ENCODE data around the gene CCN6. TPM values are rescaled to one million over a fixed set of nuclear protein-coding genes. Genes with fewer than 3 reads are reported as not detected.

CCN6 gene
- total RNA-seq, 2 donors from 2014 or later = not detected

DNA sequence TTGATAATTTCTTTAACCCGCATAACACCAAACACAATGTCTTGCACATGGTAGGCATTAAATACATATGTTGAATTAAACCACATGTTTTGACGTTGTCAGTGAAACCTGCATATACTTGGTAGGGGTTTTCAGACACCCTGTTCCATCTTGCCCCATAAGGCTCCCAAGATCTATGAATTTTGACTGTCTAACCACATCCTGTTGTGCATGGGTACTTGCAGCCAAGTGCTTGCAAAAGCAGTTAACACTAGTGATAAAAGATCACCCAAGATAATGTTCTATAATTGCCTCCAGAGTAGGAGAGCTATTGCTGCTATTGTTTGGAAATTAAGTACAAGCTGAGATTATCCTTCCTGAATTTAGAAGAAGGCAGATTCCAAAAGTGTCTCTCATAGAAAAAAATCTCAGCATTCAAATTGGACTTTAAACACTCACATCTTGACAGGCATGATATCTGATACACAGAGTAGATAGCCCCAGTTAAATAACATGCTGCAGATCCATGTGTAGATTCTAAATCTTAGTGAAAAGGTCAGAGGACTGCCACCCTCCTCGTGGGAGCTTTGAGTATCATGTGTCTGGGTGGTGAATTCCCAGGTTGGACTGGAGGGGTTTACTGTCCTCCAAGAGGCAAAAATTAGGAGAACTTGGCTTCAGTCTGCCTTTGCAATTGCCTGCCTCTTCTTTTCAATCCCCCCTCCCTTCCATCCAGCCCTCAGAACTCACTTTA, 25.8 kb upstream of the CCN6 start:
- DNase-seq (no peak), ATAC-seq (peak in 1 of 2 donors; percentile 35)

DNA sequence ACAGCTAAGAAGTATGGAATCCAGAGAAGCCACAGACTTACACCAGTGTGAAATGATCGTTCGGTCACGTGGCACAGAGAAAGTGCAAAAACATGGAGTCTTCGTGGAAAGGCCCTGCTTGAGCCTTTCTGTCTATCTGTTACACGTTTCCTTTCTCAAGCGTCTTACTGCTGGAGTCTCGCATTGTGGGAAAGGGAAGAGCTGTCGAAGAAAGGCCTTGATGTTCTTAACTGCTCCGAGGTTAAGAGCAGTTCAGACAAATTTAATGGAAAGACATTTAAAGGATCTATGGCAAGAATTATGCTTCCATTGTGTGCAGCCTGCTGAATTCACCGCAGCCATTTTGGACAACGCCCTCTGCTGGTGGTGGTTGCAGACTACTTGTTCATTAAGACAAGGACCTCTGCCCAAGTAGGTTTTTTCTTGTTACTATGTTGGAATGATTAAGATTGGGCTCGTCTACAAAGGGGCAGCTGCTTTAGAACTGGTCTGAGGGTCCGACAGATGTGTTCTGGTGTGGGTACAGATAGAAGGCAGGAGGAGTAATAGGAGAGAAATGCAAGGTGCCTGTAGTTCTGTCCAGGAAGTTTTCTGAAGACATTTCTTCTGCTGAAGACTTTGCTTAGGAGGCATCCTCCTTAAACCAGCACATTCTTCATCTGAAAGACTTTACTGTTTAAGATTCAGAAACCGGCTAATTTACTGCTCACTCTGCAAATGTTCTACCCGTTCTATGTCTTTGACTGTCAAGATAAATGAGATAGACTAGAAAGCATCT, 24.7 kb upstream of the CCN6 start:
- intact Hi-C loops (cut with DNase I) = no loop called here
- ATAC-seq (peak in 1 of 2 donors; percentile 49), DNase-seq (peak; percentile 69)

More for the DNA sequence above, 25.8 kb upstream of the CCN6 start:
- intact Hi-C loops (cut with DNase I) = no loop called here

DNA sequence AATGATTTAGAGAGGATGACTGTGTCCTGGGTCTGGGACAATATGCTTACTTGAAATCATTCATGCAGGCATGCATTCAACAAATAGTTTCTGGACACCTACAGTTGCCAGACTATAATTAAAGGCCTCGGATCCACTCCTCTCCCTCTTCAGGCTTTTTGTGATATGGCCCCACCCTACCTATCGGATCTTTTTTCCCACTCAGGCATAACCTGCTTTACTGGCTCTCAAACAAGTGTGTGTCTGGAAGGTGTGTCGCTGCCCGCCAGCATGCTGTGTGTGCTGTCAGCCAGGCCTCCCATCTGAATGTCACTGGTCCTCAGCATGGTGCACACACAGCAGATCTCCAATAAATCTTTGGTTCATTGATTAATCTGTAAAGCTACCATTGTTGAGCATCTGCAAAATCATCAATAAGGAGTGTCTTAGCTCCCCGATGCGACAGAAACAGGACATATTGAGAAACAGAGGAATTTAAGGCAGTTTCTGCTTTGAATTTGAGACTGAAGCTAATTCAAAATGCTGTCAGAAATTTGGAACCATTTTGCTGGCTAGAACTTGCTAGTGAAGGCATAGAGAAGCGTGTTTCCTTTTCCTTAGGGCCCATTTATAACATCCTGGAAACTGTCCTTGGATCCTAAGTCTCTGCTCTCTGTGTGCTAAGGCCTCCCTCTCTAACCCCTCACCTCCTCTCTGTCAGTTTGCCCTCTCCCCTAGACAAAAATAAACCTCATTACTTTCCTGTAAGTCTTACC, 23.5 kb upstream of the CCN6 start:
- peak in 1 of 2 donors; percentile 53 for ATAC-seq
- no peak for DNase-seq
- intact Hi-C loops (cut with DNase I) = no loop called here

DNA sequence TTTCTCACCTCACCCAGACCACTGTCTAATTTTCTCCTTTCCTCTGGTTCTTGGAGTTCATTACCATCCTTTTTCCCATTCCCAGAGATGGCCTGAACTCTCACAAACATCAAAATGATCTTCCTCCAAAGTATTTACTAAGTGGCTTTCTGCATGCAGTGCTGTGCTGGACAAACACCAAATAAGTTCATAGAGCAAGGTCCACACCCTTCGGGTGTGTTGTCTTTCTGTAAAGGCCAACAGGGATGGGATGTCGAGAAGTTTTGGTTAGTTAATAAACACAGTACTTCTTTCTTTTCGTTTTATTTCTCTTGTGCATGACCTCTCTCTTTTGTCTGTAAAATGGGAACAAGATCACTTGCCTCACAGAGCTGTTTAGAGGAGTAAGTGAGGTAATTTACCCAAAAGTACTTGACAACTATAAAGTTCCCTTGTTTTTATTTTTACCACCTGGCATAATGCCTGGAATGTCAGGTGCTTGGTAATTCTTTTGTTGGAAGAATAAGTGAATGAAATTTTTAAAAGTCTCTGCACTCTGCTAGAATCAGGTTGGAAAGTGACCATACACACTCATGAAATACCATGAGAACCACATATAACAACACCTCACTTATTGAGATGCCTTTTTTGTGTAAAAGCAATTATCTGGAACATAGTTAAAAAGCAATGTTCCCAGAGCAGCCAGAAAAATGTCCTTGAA, 22.8 kb upstream of the CCN6 start:
- intact Hi-C loops (cut with DNase I) = no loop called here
- ATAC-seq = no peak
- DNase-seq = no peak

DNA sequence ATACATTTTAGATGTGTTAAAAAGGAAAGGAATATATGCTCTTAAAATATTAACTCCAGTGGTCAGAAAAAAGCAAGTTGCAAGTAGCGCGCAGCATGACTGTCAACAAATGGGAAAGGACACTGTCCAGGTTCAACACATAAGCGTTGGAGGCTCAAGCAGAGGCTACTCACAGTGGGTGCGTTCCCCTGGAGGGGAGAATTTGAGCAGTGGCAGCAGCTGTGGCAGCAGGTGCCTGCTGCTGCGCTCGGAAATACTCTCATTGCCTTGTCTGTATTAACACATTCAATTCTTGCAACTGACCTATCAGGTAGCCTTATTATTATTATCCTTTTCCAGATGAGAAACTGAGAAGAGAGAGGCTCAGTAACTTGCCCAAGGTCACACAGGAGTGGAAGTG, 21.9 kb upstream of the CCN6 start:
- DNase-seq = no peak
- intact Hi-C loops (cut with DNase I) = no loop called here
- no peak for ATAC-seq

DNA sequence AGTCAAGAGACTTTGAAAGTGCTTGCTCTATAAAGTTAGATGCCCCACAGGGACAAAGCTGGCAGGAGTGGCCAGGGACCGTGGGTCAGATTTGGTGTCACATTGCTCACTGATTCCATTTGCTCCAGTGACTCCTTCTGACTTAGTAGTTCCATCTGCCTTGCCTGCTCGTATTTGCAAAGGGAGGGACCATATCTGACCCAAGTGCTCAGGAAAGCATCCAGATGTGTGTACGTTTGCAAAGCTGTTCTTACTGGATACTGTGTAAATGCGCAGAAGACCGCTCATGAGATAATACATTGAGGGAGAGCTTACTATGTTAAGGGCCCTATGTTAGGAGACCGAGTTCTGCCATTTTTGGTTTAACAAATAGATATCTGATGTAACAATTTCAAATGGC, 21.2 kb upstream of the CCN6 start:
- no peak for ATAC-seq
- intact Hi-C loops (cut with DNase I) = no loop called here
- DNase-seq = no peak

DNA sequence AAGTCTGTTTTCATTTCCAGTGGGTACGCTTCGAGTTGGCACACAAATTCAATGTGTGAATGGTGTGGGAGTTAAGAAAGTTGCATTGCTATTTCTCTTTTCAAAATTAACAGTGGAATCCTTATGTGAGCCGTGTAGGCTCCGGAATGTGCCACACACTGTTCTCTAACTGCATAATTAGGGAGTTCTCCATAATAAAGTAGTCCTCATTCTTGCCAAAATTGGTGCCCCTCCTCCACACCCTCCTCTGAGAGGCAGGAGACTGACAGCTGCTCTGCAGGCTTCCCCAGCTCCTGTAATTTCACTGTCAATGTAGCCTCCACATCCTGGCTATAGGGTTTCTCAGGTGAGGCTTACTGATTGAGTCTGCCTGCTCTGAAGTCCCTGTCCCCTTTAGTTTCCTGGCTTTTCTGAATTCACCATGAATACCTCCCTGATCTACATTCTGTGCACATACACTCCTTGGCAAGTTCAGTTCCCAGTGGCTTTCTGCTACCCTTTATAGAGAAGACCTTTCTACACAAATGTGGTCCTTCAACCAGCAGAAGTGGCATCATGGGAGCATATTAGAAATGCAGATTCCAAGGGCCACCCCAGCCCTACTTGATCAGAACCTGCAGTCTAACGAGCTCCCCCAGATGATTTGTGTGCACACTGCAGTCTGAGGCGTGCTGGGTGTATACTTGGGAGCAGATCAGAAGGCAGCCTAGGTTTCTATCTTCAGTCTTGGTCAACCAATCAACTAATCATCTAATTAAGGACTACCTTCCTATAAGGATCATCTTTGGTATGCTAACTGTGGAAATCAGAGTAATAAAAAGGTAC, 19.9 kb upstream of the CCN6 start:
- ATAC-seq (no peak), DNase-seq (no peak)
- intact Hi-C loops (cut with DNase I) = no loop called here

DNA sequence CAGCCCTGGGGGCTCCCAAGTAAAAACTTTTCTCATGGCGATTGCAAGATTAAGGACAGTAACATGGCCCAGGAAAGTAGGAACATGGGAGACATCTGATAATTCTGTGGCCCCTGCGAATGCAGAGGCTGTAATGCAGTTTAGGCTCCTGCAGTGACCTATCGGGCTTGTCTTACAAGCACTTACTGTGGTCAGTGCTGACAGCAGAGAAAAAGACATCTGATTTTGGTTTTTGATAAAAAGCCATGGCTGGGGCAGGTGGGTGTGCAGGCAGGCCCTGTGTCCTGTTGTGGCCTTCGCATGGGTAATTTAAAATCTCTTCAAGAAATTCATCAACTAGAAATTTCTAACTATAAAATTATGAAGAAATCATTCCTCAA, 19.3 kb upstream of the CCN6 start:
- ATAC-seq (no peak), DNase-seq (no peak)
- intact Hi-C loops (cut with DNase I) = no loop called here

DNA sequence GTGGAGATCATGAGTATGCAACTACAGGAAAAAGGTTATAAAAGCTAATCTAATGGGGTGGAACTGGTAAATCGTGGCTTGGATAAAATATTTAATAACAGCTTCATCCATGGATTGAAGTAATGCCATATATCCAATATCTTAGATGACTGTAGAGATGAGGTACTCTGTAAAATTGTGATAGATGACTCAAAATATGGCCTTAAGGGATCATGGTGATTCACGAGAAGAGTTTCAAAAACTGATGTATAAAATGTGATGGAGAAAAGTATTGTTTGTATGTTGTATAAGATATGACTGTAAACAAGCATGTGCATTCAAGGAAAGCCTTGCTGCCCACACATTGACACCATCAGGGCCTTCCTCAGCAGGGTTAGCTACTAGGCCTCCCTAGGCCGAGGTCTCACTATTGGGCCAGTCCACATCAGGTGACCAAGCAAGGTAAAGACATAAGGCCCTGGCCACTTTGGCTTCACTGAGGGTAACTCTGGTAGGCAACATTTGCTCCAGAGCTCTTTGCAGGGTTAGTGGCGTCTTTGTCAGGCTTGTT, 17.7 kb upstream of the CCN6 start:
- intact Hi-C loops (cut with DNase I) = no loop called here
- no peak for DNase-seq
- no peak for ATAC-seq

DNA sequence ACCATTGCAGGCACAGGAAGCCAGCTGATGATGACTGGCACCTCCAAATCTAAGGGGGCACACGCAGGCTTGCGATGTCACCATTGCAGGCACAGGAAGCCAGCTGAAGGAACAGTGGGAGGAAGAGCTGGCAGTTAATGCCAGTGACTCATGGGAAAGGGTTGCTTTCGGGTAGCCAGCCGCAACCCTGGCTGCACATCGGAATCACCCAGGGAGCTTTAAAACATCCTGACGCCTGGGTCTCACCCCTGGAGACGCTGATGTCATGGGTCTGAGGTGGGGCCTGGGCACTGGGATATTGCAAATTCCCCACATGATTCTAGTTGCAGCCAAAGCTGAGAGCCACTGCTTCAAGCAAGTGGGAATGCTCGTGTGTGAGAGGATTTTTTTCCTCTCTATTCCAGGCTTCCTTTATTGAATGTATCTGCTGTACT, 16.1 kb upstream of the CCN6 start:
- ATAC-seq (peak; percentile 88 to 94), DNase-seq (peak; percentile 76)
- intact Hi-C loops (cut with DNase I) = no loop called here

DNA sequence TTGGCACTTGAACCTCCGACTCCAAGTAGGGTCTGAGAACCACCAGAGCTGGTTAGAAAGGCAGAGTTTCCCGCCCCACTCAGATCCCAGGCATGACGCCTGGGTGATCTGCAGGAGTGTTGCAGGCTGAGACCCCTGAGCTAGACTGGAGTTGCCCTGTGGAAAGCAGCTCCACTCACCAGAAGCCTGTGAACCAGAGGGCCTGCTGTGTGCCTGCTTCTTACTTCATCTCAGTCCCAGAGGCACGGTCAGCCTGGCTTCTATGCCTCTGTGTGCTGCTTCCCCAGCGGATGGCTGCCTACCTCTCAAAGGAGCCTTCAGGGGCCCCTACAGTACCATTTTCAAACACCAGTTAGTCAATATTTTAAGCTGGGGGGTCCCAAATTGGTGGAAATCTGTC, 15.6 kb upstream of the CCN6 start:
- peak in 1 of 2 donors; percentile 67 for ATAC-seq
- intact Hi-C loops (cut with DNase I) = no loop called here

DNA sequence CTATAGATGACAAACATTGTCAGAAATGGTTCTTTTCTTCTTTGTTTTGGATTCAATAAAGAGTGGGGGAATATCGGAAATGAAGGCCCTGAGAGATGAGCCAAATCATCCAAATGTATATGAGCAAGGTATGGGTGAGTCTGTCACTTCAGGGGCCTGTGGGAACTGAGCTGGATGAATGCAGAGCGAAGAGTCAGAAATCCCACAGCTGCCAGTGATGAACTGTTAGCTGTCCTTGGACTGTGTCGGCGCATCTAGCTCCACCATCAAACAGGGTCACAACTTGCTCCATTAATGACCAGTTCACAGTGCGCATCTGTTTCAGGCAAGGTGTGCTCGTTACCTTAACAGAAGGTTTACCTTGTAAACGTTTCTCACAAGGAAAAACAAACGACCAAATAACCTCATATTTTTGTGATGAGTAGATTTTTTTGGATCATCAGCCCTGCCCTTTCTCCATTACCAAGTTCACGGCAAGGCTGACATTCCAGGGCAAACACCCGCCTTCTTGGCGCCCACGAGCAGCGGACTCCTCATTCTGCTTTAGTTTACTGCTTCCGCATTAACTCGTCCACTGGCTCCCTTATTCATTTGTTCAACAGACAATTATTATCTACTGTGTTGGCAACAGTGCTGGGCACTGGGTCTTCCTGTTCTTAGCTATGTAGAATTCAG, 15.0 kb upstream of the CCN6 start:
- DNase-seq (no peak), ATAC-seq (no peak)
- intact Hi-C loops (cut with DNase I) = no loop called here

More for the DNA sequence above, 15.6 kb upstream of the CCN6 start:
- DNase-seq = no peak

DNA sequence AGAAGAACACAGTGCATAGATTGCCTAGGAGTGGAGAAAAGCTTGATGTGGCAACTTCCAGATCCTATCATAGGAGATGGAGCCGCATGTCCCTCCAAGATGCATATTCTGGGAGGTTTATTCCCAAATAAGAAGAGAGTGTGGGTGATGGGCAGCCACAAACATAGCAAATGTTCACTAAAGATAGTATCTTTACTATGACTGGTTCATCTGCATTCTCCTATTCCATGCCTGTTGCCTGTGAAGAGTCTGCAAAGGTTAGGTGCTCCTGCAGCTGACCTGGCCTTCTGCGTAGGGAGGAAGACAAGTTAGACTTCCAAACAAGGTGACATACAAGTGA, 14.5 kb upstream of the CCN6 start:
- intact Hi-C loops (cut with DNase I) = no loop called here
- ATAC-seq (no peak), DNase-seq (no peak)

DNA sequence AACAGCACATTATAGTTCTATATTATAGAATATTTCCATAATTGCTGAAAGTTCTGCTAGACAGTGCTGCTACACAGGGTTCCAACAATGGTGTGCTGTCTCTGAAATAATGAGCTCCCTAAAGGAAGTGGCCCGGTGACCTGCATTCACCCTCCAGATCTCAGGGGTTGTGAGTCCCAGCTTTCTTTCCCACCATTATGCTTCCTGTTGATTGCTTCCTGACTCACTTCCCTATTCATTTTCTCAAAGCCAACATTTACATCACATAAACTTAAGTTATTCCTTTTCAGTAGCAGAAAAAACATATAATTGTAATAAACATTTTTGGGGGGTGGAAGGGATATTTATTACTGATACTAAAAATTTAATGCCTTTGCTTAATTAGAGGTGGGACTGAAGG, 12.9 kb upstream of the CCN6 start:
- no peak for ATAC-seq
- no peak for DNase-seq
- intact Hi-C loops (cut with DNase I) = loop anchor here in 1 of 2 donors (5.0 kb wide), 1 partner anchor 44 kb away; no protein-coding TSS in a partner anchor

DNA sequence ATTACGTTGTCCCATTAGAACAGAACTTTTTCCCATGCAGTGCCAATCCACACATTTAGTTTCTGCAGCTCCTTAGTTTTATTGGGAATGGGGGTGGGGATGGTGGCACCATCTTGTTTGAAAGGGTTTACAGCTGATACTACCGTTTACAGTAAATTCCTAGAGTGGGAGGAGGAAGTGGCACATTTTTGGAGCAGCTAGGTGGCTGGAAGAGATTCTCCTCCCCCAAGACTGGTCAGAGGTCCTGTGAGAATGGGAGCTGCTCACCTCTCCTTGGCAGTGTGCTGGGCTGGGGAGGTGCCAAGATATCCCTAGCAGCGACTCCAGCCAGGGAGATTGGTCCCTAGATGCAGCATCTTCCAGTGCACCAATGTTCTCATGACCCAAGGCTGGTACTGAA, 12.4 kb upstream of the CCN6 start:
- intact Hi-C loops (cut with DNase I) = loop anchor here in 1 of 2 donors (5.0 kb wide), 1 partner anchor 44 kb away; no protein-coding TSS in a partner anchor
- DNase-seq (no peak), ATAC-seq (no peak)

DNA sequence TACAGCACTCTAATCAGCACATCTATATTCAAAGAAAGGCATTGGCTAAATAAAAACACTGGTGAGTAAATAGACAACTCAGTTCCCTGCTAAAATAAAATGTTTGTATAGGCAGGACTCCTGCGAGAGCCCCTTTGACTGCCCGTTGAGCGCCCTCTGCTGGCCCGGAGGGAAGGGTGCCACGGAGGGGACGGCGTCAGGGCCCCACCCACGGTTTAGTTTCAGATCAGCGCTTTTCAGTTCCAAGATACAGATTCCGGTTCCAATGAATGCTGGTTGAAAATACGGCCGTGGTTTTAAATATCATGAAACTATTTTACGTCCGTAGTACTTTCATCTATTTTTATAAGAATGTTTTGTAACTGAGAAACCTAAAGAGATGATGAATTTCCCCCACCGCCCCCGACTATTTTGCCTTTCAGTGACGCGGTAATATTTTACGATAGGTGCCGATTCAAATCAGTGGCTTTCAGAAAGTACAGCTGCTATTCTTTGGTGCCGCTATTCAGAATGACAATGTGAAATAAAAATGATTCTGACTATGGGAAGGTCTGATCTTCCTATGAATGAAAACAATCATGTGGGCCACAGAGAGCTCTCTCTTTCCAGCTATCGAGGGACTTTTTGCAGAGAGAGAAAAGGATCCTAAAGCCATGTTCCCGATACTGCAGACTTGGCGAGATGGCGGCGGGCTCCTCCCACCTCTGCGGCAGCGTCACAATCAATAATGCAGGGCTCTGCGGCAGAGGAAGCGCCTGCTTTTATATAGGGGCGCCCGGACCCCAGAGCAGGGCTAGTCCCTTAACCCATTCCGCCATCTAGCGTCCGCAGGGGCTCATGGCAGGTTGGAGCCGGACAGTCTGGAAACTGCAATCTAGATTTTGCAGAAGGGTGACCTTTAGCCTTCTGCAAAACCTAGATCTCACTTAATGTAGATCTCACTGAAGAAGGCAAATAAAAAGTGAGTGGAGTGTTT, 10.6 kb upstream of the CCN6 start:
- intact Hi-C loops (cut with DNase I) = loop anchor here in 1 of 2 donors (2.0 to 5.0 kb wide), 2 partner anchors 46 to 333 kb away; no protein-coding TSS in a partner anchor
- DNase-seq (peak; percentile 93), ATAC-seq (peak; percentile 94 to 96)

Measured in left cardiac atrium (tissue), 4 donors.